HepG2 (cell line): ENCODE results near the gene CERS6. TPM values are rescaled to one million over a fixed set of nuclear protein-coding genes. Genes with fewer than 3 reads are reported as not detected.

Source experiments
- ETV5 ChIP-seq: IDR thresholded peaks from 2 replicates; pipeline ENCODE4 v1.6.1; 2018; ENCODE audit warnings: missing biosample characterization, missing genetic modification reagents, inconsistent platforms, borderline replicate concordance
- HHEX ChIP-seq: IDR thresholded peaks from 2 replicates; pipeline ENCODE4 v1.6.1; 2016; ENCODE audit warnings: control low read depth
- HMG20B ChIP-seq: conservative IDR thresholded peaks from 2 replicates; pipeline ENCODE4 v1.6.1; 2016; ENCODE audit warnings: missing genetic modification reagents, missing compliant biosample characterization
- KDM5A ChIP-seq: fragments of 200-600 bp; sonication (generic); IDR thresholded peaks from 2 replicates; pipeline ENCODE4 v1.7.0; 2018; ENCODE audit warnings: antibody characterized with exemption, mild to moderate bottlenecking, low read length, borderline replicate concordance
- PHF21A ChIP-seq: sonication (generic); formaldehyde crosslinking; IDR thresholded peaks from 2 replicates; pipeline ENCODE4 v1.5.0; 2020; ENCODE audit warnings: mild to moderate bottlenecking, missing genetic modification reagents
- ZC3H13 ChIP-seq: sonication (generic); formaldehyde crosslinking; IDR thresholded peaks from 2 replicates; pipeline ENCODE4 v1.8.1; 2023; ENCODE audit warnings: mild to moderate bottlenecking, missing genetic modification reagents, moderate library complexity
- ZC3H4 ChIP-seq: sonication (generic); formaldehyde crosslinking; IDR thresholded peaks from 2 replicates; pipeline ENCODE4 v1.4.0; 2020; ENCODE audit warnings: missing genetic modification reagents, borderline replicate concordance
- ZNF484 ChIP-seq: sonication (generic); formaldehyde crosslinking; IDR thresholded peaks from 2 replicates; pipeline ENCODE4 v1.5.1; 2020; ENCODE audit warnings: mild to moderate bottlenecking, low read depth, missing genetic modification reagents, borderline replicate concordance
- polyA plus RNA-seq, 8 experiments: library from polyadenylated mRNA; depleted of rRNA in 3 of 8; stranded (reverse) in 7 of 8; unstranded in 1 of 8; fragments of >200 nt; fragmentation: Illumina TruSeq in 4 of 8; extraction: Trizol in 4 of 8; gene quantifications; 2 replicates each; pipeline versions ENCODE4 v1.2.1 to v1.2.3, GENCODE V29; 2011 to 2016; ENCODE audit warnings: low read depth in 4 of 8, missing spikeins in 1 of 8, mixed read lengths in 1 of 8; ENCODE audit not compliant: insufficient read depth in 1 of 8
- total RNA-seq, 5 experiments: library from RNA; depleted of rRNA; stranded (reverse); fragments of >200 nt; fragmentation: Illumina TruSeq; extraction: Trizol; gene quantifications; 2 replicates each; pipeline ENCODE4 v1.2.3, GENCODE V29; 2016; ENCODE audit warnings: low read depth in 1 of 5
- TF ChIP-seq, protein P1 (sequence below): sonication (generic); formaldehyde crosslinking; IDR thresholded peaks from one replicate; pipeline ENCODE4 v1.5.1; 2020; ENCODE audit warnings: mild to moderate bottlenecking, missing genetic modification reagents; ENCODE audit errors: not compliant biosample characterization
- TF ChIP-seq, protein P2 (sequence below): sonication (generic); formaldehyde crosslinking; IDR thresholded peaks from 2 replicates; pipeline ENCODE4 v1.4.0; 2020; ENCODE audit warnings: mild to moderate bottlenecking, missing genetic modification reagents
- TF ChIP-seq, protein P3 (sequence below): sonication (generic); formaldehyde crosslinking; IDR thresholded peaks from 2 replicates; pipeline ENCODE4 v1.4.0; 2020; ENCODE audit warnings: missing genetic modification reagents

Gene CERS6
- total and polyA plus RNA-seq, 2 of the 13 experiments (the other 11 are each of a cell fraction or from before 2014, with no cell fraction given): 10.1 to 20.3 TPM

- TF ChIP-seq, protein P1, sequence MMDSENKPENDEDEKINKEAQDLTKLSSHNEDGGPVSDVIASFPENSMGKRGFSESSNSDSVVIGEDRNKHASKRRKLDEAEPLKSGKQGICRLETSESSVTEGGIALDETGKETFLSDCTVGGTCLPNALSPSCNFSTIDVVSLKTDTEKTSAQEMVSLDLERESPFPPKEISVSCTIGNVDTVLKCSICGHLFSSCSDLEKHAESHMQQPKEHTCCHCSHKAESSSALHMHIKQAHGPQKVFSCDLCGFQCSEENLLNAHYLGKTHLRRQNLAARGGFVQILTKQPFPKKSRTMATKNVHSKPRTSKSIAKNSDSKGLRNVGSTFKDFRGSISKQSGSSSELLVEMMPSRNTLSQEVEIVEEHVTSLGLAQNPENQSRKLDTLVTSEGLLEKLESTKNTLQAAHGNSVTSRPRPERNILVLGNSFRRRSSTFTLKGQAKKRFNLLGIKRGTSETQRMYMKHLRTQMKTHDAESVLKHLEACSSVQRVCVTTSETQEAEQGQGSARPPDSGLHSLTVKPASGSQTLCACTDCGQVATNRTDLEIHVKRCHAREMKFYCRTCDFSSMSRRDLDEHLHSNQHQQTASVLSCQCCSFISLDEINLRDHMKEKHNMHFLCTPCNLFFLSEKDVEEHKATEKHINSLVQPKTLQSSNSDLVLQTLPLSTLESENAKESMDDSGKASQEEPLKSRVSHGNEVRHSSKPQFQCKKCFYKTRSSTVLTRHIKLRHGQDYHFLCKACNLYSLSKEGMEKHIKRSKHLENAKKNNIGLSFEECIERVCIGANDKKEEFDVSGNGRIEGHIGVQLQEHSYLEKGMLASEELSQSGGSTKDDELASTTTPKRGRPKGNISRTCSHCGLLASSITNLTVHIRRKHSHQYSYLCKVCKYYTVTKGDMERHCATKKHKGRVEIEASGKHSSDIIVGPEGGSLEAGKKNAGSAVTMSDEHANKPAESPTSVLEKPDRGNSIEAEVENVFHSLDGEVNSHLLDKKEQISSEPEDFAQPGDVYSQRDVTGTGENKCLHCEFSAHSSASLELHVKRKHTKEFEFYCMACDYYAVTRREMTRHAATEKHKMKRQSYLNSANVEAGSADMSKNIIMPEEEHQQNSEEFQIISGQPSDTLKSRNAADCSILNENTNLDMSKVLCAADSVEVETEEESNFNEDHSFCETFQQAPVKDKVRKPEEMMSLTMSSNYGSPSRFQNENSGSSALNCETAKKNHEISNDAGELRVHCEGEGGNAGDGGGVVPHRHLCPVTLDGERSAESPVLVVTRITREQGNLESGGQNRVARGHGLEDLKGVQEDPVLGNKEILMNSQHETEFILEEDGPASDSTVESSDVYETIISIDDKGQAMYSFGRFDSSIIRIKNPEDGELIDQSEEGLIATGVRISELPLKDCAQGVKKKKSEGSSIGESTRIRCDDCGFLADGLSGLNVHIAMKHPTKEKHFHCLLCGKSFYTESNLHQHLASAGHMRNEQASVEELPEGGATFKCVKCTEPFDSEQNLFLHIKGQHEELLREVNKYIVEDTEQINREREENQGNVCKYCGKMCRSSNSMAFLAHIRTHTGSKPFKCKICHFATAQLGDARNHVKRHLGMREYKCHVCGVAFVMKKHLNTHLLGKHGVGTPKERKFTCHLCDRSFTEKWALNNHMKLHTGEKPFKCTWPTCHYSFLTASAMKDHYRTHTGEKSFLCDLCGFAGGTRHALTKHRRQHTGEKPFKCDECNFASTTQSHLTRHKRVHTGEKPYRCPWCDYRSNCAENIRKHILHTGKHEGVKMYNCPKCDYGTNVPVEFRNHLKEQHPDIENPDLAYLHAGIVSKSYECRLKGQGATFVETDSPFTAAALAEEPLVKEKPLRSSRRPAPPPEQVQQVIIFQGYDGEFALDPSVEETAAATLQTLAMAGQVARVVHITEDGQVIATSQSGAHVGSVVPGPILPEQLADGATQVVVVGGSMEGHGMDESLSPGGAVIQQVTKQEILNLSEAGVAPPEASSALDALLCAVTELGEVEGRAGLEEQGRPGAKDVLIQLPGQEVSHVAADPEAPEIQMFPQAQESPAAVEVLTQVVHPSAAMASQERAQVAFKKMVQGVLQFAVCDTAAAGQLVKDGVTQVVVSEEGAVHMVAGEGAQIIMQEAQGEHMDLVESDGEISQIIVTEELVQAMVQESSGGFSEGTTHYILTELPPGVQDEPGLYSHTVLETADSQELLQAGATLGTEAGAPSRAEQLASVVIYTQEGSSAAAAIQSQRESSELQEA: peak; percentile 57
- TF ChIP-seq, protein P2, sequence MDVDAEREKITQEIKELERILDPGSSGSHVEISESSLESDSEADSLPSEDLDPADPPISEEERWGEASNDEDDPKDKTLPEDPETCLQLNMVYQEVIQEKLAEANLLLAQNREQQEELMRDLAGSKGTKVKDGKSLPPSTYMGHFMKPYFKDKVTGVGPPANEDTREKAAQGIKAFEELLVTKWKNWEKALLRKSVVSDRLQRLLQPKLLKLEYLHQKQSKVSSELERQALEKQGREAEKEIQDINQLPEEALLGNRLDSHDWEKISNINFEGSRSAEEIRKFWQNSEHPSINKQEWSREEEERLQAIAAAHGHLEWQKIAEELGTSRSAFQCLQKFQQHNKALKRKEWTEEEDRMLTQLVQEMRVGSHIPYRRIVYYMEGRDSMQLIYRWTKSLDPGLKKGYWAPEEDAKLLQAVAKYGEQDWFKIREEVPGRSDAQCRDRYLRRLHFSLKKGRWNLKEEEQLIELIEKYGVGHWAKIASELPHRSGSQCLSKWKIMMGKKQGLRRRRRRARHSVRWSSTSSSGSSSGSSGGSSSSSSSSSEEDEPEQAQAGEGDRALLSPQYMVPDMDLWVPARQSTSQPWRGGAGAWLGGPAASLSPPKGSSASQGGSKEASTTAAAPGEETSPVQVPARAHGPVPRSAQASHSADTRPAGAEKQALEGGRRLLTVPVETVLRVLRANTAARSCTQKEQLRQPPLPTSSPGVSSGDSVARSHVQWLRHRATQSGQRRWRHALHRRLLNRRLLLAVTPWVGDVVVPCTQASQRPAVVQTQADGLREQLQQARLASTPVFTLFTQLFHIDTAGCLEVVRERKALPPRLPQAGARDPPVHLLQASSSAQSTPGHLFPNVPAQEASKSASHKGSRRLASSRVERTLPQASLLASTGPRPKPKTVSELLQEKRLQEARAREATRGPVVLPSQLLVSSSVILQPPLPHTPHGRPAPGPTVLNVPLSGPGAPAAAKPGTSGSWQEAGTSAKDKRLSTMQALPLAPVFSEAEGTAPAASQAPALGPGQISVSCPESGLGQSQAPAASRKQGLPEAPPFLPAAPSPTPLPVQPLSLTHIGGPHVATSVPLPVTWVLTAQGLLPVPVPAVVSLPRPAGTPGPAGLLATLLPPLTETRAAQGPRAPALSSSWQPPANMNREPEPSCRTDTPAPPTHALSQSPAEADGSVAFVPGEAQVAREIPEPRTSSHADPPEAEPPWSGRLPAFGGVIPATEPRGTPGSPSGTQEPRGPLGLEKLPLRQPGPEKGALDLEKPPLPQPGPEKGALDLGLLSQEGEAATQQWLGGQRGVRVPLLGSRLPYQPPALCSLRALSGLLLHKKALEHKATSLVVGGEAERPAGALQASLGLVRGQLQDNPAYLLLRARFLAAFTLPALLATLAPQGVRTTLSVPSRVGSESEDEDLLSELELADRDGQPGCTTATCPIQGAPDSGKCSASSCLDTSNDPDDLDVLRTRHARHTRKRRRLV (CRISPR knock-in tag): no peak
- TF ChIP-seq ZC3H4: no peak
- TF ChIP-seq KDM5A: peak; percentile 39; the same call in 1 of the 2 replicates
- no peak for TF ChIP-seq HHEX
- TF ChIP-seq, protein P3, sequence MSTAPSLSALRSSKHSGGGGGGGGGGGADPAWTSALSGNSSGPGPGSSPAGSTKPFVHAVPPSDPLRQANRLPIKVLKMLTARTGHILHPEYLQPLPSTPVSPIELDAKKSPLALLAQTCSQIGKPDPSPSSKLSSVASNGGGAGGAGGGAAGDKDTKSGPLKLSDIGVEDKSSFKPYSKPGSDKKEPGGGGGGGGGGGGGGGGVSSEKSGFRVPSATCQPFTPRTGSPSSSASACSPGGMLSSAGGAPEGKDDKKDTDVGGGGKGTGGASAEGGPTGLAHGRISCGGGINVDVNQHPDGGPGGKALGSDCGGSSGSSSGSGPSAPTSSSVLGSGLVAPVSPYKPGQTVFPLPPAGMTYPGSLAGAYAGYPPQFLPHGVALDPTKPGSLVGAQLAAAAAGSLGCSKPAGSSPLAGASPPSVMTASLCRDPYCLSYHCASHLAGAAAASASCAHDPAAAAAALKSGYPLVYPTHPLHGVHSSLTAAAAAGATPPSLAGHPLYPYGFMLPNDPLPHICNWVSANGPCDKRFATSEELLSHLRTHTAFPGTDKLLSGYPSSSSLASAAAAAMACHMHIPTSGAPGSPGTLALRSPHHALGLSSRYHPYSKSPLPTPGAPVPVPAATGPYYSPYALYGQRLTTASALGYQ: no peak
- no peak for TF ChIP-seq ZNF484 (CRISPR knock-in tag)
- peak; percentile 34; the same call in 1 of the 2 replicates for TF ChIP-seq HMG20B
- peak; percentile 75; the same call in 1 of the 2 replicates for TF ChIP-seq ZC3H13 (CRISPR knock-in tag)
- no peak; the same call in 1 of the 2 replicates for TF ChIP-seq ETV5 (CRISPR knock-in tag)
- TF ChIP-seq PHF21A (CRISPR knock-in tag): no peak; the same call in 1 of the 2 replicates
These were observed 583 bp downstream of the CERS6 start (continued) for GRCh38 chr2:168456521-168457189.
